CD4-positive, alpha-beta T cell (primary cell): ENCODE results near the gene ARSG. TPM values are rescaled to one million over a fixed set of nuclear protein-coding genes. Genes with fewer than 3 reads are reported as not detected.

Source experiments
- ATAC-seq: fragments of 200-7000 bp; cut with Tn5 transposase; one replicate; pipeline ENCODE4 v1.10.0; 2022; ENCODE audit warnings: mild to moderate bottlenecking; ENCODE audit not compliant: poor library complexity
- CTCF ChIA-PET: fragments of 350-600 bp; sonication (Branson Sonifier 250); formaldehyde crosslinking; loops from one replicate; lab custom pipeline; 2021; ENCODE audit warnings: antibody characterized with exemption, inconsistent platforms; lab: Charles Lee
- POLR2A ChIA-PET: fragments of 350-600 bp; sonication (Branson Sonifier 250); formaldehyde crosslinking; loops from one replicate; lab custom pipeline; 2021; ENCODE audit warnings: antibody characterized with exemption, inconsistent platforms; lab: Charles Lee
- DNase-seq, 14 experiments: peaks; one replicate each; pipeline ENCODE4 v3.0.0-alpha.2; 2013 to 2020; ENCODE audit warnings: mixed read lengths in 2 of 14
- H3K27ac ChIP-seq, 2 donors: one replicate each; pipeline versions ENCODE4 v1.5.1 to v1.7.0; 2013; ENCODE audit warnings: low read length in 2 of 2, low read depth in 1 of 2, mild to moderate bottlenecking in 1 of 2
- H3K27me3 ChIP-seq, 2 experiments: 1 replicate in 1 of 2; 2 replicates in 1 of 2; pipeline versions ENCODE4 v1.6.1 to v1.7.0; 2013; ENCODE audit warnings: low read length in 2 of 2, control low read depth in 1 of 2, mild to moderate bottlenecking in 1 of 2, moderate library complexity in 1 of 2; ENCODE audit not compliant: insufficient read depth in 2 of 2, control insufficient read depth in 1 of 2
- H3K36me3 ChIP-seq: one replicate; pipeline ENCODE4 v1.6.1; 2013; ENCODE audit warnings: low read length, control low read depth; ENCODE audit not compliant: insufficient read depth
- H3K4me1 ChIP-seq: one replicate; pipeline ENCODE4 v1.6.1; 2013; ENCODE audit warnings: low read length, control low read depth; ENCODE audit not compliant: insufficient read depth
- H3K4me3 ChIP-seq: one replicate; pipeline ENCODE4 v1.5.1; 2013; ENCODE audit warnings: mild to moderate bottlenecking, low read length, moderate library complexity
- H3K9me3 ChIP-seq, 2 experiments: 1 replicate in 1 of 2; 2 replicates in 1 of 2; pipeline versions ENCODE4 v1.6.1 to v1.7.0; 2013; ENCODE audit warnings: low read length in 2 of 2, mild to moderate bottlenecking in 2 of 2, control low read depth in 1 of 2, moderate library complexity in 1 of 2; ENCODE audit not compliant: control insufficient read depth in 1 of 2, insufficient read depth in 1 of 2
- H3K27ac Mint-ChIP-seq: one replicate; pipeline ENCODE4 v1.8.0; 2020; ENCODE audit warnings: mixed read lengths
- H3K27me3 Mint-ChIP-seq: one replicate; pipeline ENCODE4 v1.8.0; 2021; ENCODE audit warnings: mixed read lengths
- H3K36me3 Mint-ChIP-seq: one replicate; pipeline ENCODE4 v1.8.0; 2021; ENCODE audit warnings: low read depth, mixed read lengths
- H3K4me1 Mint-ChIP-seq: one replicate; pipeline ENCODE4 v1.8.0; 2021; ENCODE audit warnings: low read depth, mixed read lengths
- H3K4me3 Mint-ChIP-seq: one replicate; pipeline ENCODE4 v1.8.0; 2020; ENCODE audit warnings: mild to moderate bottlenecking, mixed read lengths
- H3K9me3 Mint-ChIP-seq: one replicate; pipeline ENCODE4 v1.8.0; 2020; ENCODE audit warnings: mixed read lengths
- CTCF ChIP-seq: fragments of 200-600 bp; IDR thresholded peaks from one replicate; pipeline ENCODE4 v1.8.0; 2022; ENCODE audit warnings: antibody characterized with exemption, mild to moderate bottlenecking
- intact Hi-C, 2 experiments: fragments of 100-400 bp; cut with DNase I in 1 of 2; cut with micrococcal nuclease in 1 of 2; formaldehyde crosslinking; loops; one replicate each; pipeline versions ENCODE4 v1.15.1 to v1.9.0; 2023 to 2025; cut with DNase I, micrococcal nuclease
- total RNA-seq, 174 experiments: library from RNA in 2 of 174; stranded (reverse) in 2 of 174; gene quantifications; one replicate each; pipeline ENCODE4 v1.2.3 and lab custom pipeline; 2021 to 2026

ARSG gene
- total RNA-seq, 2 experiments from 2014 or later: 13.8 to 16.0 TPM

GRCh38 chr17:68314916-68315535 lies 23.7 kb downstream of the ARSG start:
- peaks cover 82% of the 10 kb centered on the region for H3K4me1 ChIP-seq
- Mint-ChIP-seq H3K27me3 (no peaks in the 10 kb centered on the region), H3K27ac (peak overlapping the region; percentile 31), H3K4me3 (peak overlapping the region; percentile 80), H3K4me1 (peaks cover 69% of the 10 kb centered on the region), H3K9me3 (no peaks in the 10 kb centered on the region), H3K36me3 (no peaks in the 10 kb centered on the region)
- H3K4me3 ChIP-seq: no peak overlapping the region
- ChIA-PET POLR2A (interaction anchor here (1.1 to 2.3 kb wide), 5 partner anchors 18 to 29 kb away, joined by 4 to 14 read pairs (median 6); partner anchors contain the start of genes ARSG and SLC16A6), CTCF (interaction anchor here (0.7 kb wide), 1 partner anchor 55 kb away, joined by 4 read pairs; no protein-coding TSS in a partner anchor)
- H3K9me3 ChIP-seq: no peaks in the 10 kb centered on the region
- H3K36me3 ChIP-seq: no peaks in the 10 kb centered on the region
- intact Hi-C loops: loop anchor here in 1 of 2 experiments (5.0 kb wide), 1 partner anchor 42 kb away; no protein-coding TSS in a partner anchor
- H3K27ac ChIP-seq: peak overlapping the region in 1 of 2 donors; percentile 7
- H3K27me3 ChIP-seq: no peaks in the 10 kb centered on the region
- ATAC-seq: peak; percentile 51
- peak in 4 of 14 experiments; percentile 30 to 71 (median 50) for DNase-seq
- TF ChIP-seq CTCF: no peak

GRCh38 chr17:68315930-68316329 lies 24.6 kb downstream of the ARSG start:
- H3K4me3 Mint-ChIP-seq: peak overlapping the region; percentile 1
- ChIA-PET CTCF (no interaction called here), POLR2A (interaction anchor here (2.0 to 2.3 kb wide), 2 partner anchors 19 to 24 kb away, joined by 13 to 14 read pairs; partner anchors contain the start of genes ARSG and SLC16A6)
- H3K4me1 Mint-ChIP-seq: peaks cover 69% of the 10 kb centered on the region
- TF ChIP-seq CTCF: no peak
- Histone ChIP-seq H3K27me3 (no peaks in the 10 kb centered on the region), H3K9me3 (no peaks in the 10 kb centered on the region), H3K36me3 (no peaks in the 10 kb centered on the region), H3K27ac (no peak overlapping the region), H3K4me1 (peaks cover 73% of the 10 kb centered on the region), H3K4me3 (no peak overlapping the region)
- H3K9me3 Mint-ChIP-seq: no peaks in the 10 kb centered on the region
- H3K27me3 Mint-ChIP-seq: no peaks in the 10 kb centered on the region
- intact Hi-C loops: loop anchor here in 1 of 2 experiments (5.0 kb wide), 1 partner anchor 41 kb away; no protein-coding TSS in a partner anchor
- DNase-seq (no peak), ATAC-seq (no peak)
- H3K36me3 Mint-ChIP-seq: no peaks in the 10 kb centered on the region
- H3K27ac Mint-ChIP-seq: no peak overlapping the region

GRCh38 chr17:68317458-68317857 lies 26.2 kb downstream of the ARSG start:
- ChIA-PET CTCF (interaction anchor here (0.9 kb wide), 1 partner anchor 14 kb away, joined by 3 read pairs; no protein-coding TSS in a partner anchor), POLR2A (interaction anchor here (0.8 to 1.3 kb wide), 2 partner anchors 20 to 26 kb away, joined by 3 to 5 read pairs; partner anchors contain the start of genes ARSG and SLC16A6)
- Mint-ChIP-seq H3K36me3 (no peaks in the 10 kb centered on the region), H3K27me3 (no peaks in the 10 kb centered on the region), H3K27ac (no peak overlapping the region), H3K9me3 (no peaks in the 10 kb centered on the region), H3K4me1 (peaks cover 62% of the 10 kb centered on the region), H3K4me3 (no peak overlapping the region)
- no peak overlapping the region for H3K4me3 ChIP-seq
- intact Hi-C loops: loop anchor here in 1 of 2 experiments (5.0 kb wide), 1 partner anchor 40 kb away; no protein-coding TSS in a partner anchor
- no peaks in the 10 kb centered on the region for H3K27me3 ChIP-seq
- no peaks in the 10 kb centered on the region for H3K36me3 ChIP-seq
- TF ChIP-seq CTCF: no peak
- no peak for ATAC-seq
- H3K4me1 ChIP-seq: peaks cover 59% of the 10 kb centered on the region
- no peak overlapping the region for H3K27ac ChIP-seq
- DNase-seq: no peak
- no peaks in the 10 kb centered on the region for H3K9me3 ChIP-seq
